ENCODE measurements around the gene PLPPR2.
A peak's percentile ranks its signal among the peaks of the same experiment; 100 is the strongest.
"Not testable (repeated sequence)": the region's sequence is repeated elsewhere in the genome, so short reads cannot be mapped to it uniquely, and the experiment has no call there.

The PLPPR2 gene

GRCh38 chr19:11373166-11373884 is 18.1 kb downstream of the PLPPR2 start:
- DNase-seq (ENCODE audit: low read depth), result no peak

- DNase-seq (ENCODE audit: low read depth), result no peak
Measured at GRCh38 chr19:11373885-11374432, 18.7 kb downstream of the PLPPR2 start.

GRCh38 chr19:11374433-11375142 is 19.4 kb downstream of the PLPPR2 start, which contains the start of gene SWSAP1:
SWSAP1 (plus strand) TSS chr19:11374666; CDS start chr19:11374681, 15 bp downstream.
- peak; percentile 99 for DNase-seq (ENCODE audit: low read depth)

- no peak for DNase-seq (ENCODE audit: low read depth)
Measured at GRCh38 chr19:11375143-11375948, 20.1 kb downstream of the PLPPR2 start.

GRCh38 chr19:11377237-11377636 is 22.0 kb downstream of the PLPPR2 start:
- DNase-seq (ENCODE audit: low read depth), result peak; percentile 74

DNA sequence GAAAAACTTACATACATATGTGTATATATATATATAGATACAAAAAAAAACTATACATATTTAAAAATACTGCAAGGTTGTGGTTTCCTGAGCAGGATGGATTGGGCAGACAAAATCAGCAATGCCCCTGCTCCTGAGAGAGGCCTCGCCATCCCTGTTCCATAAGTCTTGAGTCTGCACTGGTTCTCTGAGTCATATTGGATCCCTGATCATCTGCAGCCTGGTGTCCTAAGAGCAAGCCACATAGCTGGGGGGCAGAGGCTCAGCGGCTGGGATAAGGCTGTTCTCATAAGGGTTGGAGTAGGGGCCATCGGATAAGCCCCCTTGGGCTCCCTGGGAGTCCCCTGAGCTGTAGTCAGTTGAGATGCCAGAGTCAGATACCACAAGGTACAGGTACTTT is 22.5 kb downstream of the PLPPR2 start:
- DNase-seq (ENCODE audit: low read depth), result no peak

DNA sequence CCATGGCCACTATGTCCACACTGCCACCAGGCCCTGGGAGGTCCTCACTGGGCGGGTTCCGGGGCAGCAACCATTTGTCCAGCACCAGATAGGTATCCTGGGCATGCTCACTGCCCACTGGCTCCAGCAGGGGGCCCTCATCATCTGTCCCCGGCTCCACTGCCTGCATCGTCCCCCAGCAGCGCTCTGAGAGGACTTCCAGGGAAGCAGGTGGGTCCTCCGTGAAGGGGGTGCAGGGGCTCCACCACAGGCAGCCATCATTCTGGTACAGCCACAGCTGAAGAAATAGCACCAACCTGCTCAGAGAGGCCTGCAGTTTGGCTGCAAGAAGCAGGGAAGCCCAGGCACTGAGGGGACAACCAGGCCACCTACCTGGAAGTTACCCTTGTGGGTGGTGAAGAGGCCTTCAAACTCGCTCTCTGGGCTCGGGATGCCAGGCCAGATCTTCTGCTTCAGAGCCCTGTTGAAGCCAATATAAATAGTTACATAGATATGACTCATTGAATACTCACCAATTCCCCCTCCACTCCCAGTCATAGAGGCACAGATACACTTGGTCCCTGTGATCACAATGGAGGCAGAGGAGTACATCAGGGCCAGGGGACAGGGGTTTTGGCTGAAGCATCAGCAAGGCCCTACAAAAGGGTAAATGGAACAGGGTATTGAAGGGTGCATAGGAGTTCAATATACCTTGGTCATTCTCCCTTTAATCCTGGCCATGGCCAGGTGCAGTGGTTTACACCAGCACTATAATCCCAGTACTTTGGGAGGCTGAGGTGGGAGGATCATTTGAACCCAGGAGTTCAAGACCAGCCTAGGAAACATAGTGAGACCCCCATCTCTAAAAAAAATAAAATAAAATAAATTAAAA is 23.3 kb downstream of the PLPPR2 start:
- DNase-seq (ENCODE audit: low read depth), result no peak

DNA sequence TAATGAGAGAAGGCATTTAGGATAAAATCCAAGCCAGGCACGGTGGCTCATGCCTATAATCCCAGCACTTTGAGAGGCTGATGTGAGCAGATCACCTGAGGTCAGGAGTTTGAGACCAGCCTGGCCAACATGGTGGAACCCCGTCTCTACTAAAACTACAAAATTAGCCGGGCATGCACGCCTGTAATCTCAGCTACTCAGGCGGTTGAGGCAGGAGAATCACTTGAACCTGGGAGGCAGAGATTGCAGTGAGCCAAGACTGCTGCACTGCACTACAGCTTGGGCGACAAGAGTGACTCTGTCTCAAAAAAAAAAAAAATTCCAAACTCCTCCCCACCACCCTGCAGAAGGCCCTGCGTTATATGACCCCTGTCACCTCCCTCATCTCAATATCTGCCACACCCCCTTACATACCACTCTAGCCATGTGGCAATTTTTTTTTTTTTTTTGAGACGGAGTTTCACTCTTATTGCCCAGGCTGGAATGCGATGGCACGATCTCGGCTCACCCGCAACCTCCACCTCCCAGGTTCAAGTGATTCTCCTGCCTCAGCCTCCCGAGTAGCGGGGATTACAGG is 24.1 kb downstream of the PLPPR2 start:
- DNase-seq (ENCODE audit: low read depth), result not testable (repeated sequence)

- no peak for DNase-seq (ENCODE audit: low read depth)
Measured at GRCh38 chr19:11379857-11380350, 24.7 kb downstream of the PLPPR2 start.

- peak; percentile 71 for DNase-seq (ENCODE audit: low read depth)
Measured at GRCh38 chr19:11380653-11381537, 25.7 kb downstream of the PLPPR2 start.

DNA sequence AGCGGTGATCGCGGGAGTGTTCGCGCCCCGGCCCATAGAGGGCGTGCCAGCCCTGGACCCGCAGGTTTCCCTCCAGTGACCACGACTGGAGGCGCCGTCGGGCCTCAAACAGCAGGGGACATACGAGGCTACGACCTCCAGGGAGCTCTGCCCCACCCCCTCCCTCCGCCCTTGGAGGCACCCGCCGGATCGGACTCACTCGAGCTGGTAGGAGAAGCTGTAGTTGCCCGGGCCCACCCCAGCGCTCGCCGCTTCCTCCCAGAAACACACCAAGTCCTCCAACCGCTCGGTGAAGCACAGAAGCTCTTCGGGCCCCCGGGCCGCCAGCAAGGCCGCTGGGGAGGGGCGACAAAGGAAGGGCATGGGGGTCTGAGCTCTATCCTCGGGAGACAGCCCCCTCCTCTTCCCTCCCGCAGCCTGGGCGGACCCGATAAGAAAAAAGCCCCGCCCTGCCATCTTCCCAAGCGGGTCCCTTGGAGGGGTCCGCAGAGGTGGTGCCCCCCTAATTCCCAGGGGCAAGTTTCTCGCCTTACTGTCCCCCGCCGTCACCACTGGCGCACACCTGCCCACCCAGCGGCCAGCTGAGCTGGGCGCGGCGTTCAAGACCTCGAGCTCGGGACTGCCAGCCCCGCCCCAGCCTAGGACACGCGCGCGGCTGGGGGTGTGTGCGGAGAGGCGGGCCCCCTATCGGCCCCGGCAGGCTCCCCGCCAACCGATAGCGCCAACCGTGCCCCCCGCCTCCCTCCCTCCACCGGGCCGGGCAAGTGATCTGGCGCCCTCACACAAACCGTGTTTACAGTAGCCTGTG is 27.9 kb downstream of the PLPPR2 start:
- DNase-seq (ENCODE audit: low read depth), result no peak

GRCh38 chr19:11383706-11384048 is 28.4 kb downstream of the PLPPR2 start:
- DNase-seq (ENCODE audit: low read depth), result no peak

GRCh38 chr19:11384778-11385129 is 29.5 kb downstream of the PLPPR2 start:
- no peak for DNase-seq (ENCODE audit: low read depth)

GRCh38 chr19:11387162-11388034 is 32.2 kb downstream of the PLPPR2 start:
- no peak for DNase-seq (ENCODE audit: low read depth)

DNA sequence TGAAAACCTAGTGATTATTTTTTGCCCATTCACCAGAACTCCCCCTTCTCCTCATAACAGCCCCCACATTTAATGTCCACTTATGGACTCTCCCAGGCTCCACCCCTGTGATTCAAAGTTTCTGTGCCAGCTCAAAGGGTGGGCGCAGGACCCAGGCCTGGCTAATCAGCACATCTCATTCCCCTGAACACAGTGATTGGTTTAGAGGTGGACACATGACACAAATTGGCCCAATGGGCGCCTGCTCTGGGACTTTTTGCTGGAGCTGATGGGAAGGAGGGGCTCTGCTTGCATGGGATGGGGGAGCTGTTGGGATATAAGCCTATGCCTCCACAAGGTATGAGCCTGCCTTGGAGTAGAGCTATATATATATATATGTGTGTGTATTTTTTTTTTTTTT is 35.1 kb downstream of the PLPPR2 start:
- no peak for DNase-seq (ENCODE audit: low read depth)

GRCh38 chr19:11390933-11391680 is 35.9 kb downstream of the PLPPR2 start:
- no peak for DNase-seq (ENCODE audit: low read depth)

- DNase-seq (ENCODE audit: low read depth), result no peak
Measured at GRCh38 chr19:11397089-11397610, 41.9 kb downstream of the PLPPR2 start.
